ENCODE measurements around the gene IGFBP2.
A peak's percentile ranks its signal among the peaks of the same experiment; 100 is the strongest.

IGFBP2 gene

DNA sequence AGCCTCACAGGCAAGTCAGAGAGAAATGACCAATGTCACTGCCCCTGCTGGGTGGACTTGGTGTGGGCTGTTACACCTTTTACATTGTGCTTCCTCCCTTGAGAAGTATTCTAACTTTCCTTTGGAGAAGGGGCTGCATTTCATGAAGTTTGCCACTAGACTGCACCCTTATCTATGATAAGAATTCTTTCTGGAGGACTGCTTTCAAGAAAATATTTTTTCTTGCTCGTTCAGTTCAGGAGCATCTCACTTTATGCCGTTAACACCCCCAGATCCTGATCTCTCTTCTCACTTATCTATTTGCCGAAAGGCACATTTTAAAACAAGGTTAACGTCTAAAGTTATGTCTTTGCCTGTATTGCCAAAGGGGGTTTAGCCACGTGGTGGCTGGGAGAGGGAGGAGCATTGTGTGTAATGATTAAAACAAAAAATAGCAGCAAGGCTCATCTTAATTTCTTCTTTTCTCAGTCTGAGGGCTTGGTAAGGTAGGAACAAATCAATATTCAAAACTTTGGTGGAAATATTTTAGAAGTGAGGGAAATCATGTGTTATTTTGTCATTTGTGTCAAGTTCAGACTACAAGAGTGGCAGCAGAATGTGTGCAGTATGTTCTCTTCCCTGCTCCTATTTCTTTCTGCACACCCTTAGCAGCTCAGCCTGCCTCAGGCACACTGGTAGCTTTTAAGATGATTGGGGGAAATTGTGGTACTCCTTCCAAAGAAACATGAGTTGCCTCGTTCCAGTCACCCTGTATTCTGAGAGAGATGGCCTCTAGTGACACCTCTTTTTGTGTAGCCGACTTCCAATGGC lies 63.7 kb downstream of the IGFBP2 start:
- peak; percentile 49 for DNase-seq (ENCODE audit: low read depth)
- TF ChIP-seq, protein P1, sequence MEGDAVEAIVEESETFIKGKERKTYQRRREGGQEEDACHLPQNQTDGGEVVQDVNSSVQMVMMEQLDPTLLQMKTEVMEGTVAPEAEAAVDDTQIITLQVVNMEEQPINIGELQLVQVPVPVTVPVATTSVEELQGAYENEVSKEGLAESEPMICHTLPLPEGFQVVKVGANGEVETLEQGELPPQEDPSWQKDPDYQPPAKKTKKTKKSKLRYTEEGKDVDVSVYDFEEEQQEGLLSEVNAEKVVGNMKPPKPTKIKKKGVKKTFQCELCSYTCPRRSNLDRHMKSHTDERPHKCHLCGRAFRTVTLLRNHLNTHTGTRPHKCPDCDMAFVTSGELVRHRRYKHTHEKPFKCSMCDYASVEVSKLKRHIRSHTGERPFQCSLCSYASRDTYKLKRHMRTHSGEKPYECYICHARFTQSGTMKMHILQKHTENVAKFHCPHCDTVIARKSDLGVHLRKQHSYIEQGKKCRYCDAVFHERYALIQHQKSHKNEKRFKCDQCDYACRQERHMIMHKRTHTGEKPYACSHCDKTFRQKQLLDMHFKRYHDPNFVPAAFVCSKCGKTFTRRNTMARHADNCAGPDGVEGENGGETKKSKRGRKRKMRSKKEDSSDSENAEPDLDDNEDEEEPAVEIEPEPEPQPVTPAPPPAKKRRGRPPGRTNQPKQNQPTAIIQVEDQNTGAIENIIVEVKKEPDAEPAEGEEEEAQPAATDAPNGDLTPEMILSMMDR (conservative IDR thresholded peaks at IDR 0.05; ENCODE audit: control insufficient read depth, insufficient read depth, low read depth, low read length), result peak; percentile 77
- H3K4me3 ChIP-seq (ENCODE audit: control insufficient read depth, low read depth, low read length), result no peak overlapping the region

DNA sequence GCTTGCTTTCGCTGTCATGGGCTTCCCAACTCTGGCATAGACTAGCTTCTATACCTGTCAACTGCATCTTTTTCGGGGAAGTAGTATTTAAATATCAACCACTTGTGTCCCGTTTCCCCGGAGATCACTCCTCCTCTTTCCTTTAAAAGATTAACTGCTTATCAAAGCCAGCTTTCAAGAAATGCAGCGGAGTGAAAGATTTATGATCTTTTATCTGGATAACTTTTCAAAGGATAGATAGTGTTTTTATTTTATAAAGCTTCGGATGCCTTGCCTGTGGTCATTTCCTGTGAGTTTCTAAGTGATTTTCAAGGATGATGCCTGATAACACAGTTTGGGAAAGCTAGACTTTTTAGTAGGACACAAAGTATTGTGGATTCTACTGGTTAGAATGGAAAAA lies 65.1 kb downstream of the IGFBP2 start:
- TF ChIP-seq, protein P1 (conservative IDR thresholded peaks at IDR 0.05; ENCODE audit: control insufficient read depth, insufficient read depth, low read depth, low read length), result no peak
- no peak for DNase-seq (ENCODE audit: low read depth)
- H3K4me3 ChIP-seq (ENCODE audit: control insufficient read depth, low read depth, low read length), result no peak overlapping the region

DNA sequence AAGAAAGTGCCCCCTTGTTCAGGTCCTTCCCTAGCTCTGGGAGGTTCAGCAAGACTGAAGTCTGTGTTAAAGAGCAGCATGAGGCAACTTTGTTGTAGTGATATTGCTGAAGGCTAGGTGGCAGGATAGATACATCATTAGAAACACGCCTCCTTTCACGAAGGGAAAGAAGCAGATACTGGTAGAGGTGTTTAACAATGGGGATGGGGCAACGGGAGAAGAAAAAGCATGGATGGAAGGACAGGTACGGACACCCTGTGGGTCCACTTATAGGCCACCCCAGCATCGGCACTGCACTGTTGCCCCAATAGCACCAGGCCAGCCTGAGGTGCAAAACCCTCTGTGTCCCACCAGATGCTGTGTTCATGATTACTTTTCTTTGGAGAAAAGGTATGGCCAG lies 65.7 kb downstream of the IGFBP2 start:
- DNase-seq (ENCODE audit: low read depth), result peak; percentile 71
- no peak overlapping the region for H3K4me3 ChIP-seq (ENCODE audit: control insufficient read depth, low read depth, low read length)
- TF ChIP-seq, protein P1 (conservative IDR thresholded peaks at IDR 0.05; ENCODE audit: control insufficient read depth, insufficient read depth, low read depth, low read length), result peak; percentile 72

DNA sequence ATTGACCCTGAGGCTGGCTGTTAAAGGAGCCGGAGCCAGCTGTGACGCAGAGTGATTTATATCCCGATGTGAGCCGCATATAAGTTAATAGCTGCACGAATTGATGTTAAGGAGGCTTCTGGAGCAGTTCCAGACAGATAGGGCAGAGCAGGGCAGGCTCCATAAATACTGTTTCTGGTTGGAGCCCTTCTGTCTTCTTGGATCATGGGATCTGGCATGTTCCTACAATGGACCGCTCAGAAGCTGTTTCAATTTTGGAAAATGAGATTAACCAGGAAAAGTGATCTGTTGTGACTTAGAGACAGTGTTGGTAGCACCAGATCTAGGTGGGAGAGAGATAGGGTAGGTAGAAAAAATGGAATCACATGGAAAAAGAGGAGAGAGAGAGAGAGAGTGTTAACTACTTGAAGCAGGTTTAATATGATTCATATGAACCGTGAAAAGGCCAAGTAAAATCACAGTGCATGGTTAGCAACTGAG lies 66.9 kb downstream of the IGFBP2 start:
- no peak for DNase-seq (ENCODE audit: low read depth)
- TF ChIP-seq, protein P1 (conservative IDR thresholded peaks at IDR 0.05; ENCODE audit: control insufficient read depth, insufficient read depth, low read depth, low read length), result no peak
- H3K4me3 ChIP-seq (ENCODE audit: control insufficient read depth, low read depth, low read length), result no peak overlapping the region

DNA sequence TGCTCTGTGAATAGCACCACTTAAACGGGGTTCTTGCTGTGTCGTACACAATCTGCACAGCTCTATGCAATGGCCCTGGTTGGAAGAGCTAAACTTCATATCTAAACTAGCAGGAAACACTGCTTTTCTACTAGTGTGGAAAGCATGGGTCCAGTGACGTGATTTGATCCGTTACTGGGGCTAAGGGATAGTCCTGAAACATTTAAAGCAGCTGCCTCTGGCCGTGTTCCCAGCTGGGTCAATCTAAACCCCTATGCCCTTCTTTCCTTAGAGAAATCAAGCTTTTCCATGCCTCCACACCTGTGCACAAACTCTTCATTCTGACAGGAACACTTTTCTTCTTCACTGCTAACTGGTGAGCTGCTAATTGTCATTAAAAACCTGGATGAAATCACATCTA lies 67.6 kb downstream of the IGFBP2 start:
- no peak overlapping the region for H3K4me3 ChIP-seq (ENCODE audit: control insufficient read depth, low read depth, low read length)
- no peak for DNase-seq (ENCODE audit: low read depth)
- TF ChIP-seq, protein P1 (conservative IDR thresholded peaks at IDR 0.05; ENCODE audit: control insufficient read depth, insufficient read depth, low read depth, low read length), result no peak

DNA sequence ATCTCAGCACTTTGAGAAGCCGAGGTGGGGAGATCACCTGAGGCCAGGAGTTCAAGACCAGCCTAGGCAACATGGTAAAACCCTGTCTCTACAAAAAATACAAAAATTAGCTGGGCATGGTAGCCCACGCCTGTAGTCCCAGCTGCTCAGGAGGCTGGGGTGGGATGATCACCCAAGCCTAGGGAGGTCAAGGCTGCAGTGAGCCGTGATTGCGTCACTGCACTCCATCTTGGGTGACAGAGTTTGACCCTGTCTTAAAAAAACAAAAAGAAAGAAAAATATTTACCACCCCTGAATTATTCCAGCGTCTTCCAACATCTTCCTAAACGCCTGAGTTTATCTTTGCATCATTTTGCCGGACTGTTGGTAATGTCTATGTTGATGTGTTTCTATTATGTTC lies 68.3 kb downstream of the IGFBP2 start:
- TF ChIP-seq, protein P1 (conservative IDR thresholded peaks at IDR 0.05; ENCODE audit: control insufficient read depth, insufficient read depth, low read depth, low read length), result no peak
- no peak overlapping the region for H3K4me3 ChIP-seq (ENCODE audit: control insufficient read depth, low read depth, low read length)
- no peak for DNase-seq (ENCODE audit: low read depth)
